Mucosa of descending colon (tissue), 3 donors: ENCODE measurements around the gene ERC2. TPM values are rescaled to one million over a fixed set of nuclear protein-coding genes. Genes with fewer than 3 reads are reported as not detected.

ENCODE experiments used
- ATAC-seq: fragments of 200-7000 bp; cut with Tn5 transposase; one replicate; pipeline ENCODE4 v1.9.1; 2020; ENCODE audit warnings: mild to moderate bottlenecking, moderate library complexity
- DNase-seq, 3 donors: peaks; one replicate each; pipeline ENCODE4 v3.0.0-alpha.2; 2020
- H3K36me3 ChIP-seq: fragments of 200-600 bp; one replicate; pipeline ENCODE4 v1.8.0; 2021; ENCODE audit warnings: low read depth, mild to moderate bottlenecking
- H3K4me1 ChIP-seq: fragments of 200-600 bp; one replicate; pipeline ENCODE4 v1.8.0; 2021; ENCODE audit warnings: low read depth, mild to moderate bottlenecking
- H3K4me3 ChIP-seq: fragments of 200-600 bp; one replicate; pipeline ENCODE4 v1.8.0; 2021; ENCODE audit warnings: mild to moderate bottlenecking
- H3K9me3 ChIP-seq: fragments of 200-600 bp; one replicate; pipeline ENCODE4 v1.8.0; 2021; ENCODE audit warnings: mild to moderate bottlenecking
- CTCF ChIP-seq: fragments of 200-600 bp; IDR thresholded peaks from one replicate; pipeline ENCODE4 v1.8.0; 2022; ENCODE audit warnings: antibody characterized with exemption, mild to moderate bottlenecking
- intact Hi-C, 2 donors: fragments of 100-400 bp; cut with DNase I in 1 of 2; cut with micrococcal nuclease in 1 of 2; formaldehyde crosslinking; loops; one replicate each; pipeline versions ENCODE4 v1.11.0 to v1.11.1; 2022; cut with DNase I, micrococcal nuclease
- total RNA-seq, 3 donors: library from RNA; stranded (reverse); fragmentation: NEBNext Ultra II Directional in 2 of 3; extraction: Animal tissue kit (Norgen Biotek cat#: 25700) in 2 of 3; gene quantifications; one replicate each; pipeline versions ENCODE4 v1.2.1 to v1.2.4, GENCODE V29; 2021 to 2023
- donor health status: DM: no; HTN: no; CAD: no; lungs with moderate emphysema.
- donor health status: DM: no; HTN: no; CAD: no.
- donor health status: DM: no; HTN: yes; CAD: no.

ERC2 gene
- total RNA-seq, 3 donors from 2014 or later = 0.06 to 1.8 (median 0.43) TPM

- DNase-seq (no peak), ATAC-seq (no peak)
- no peaks in the 10 kb centered on the region for H3K9me3 ChIP-seq
- H3K36me3 ChIP-seq = no peaks in the 10 kb centered on the region
- H3K4me3 ChIP-seq = no peak overlapping the region
- intact Hi-C loops = no loop called here
- no peak for TF ChIP-seq CTCF
- H3K4me1 ChIP-seq = no peaks in the 10 kb centered on the region
These were observed 666.6 kb downstream of the ERC2 start for GRCh38 chr3:55801676-55802075.

GRCh38 chr3:55801068-55801467 lies 667.2 kb downstream of the ERC2 start:
- no peak for TF ChIP-seq CTCF
- ATAC-seq = peak; percentile 43
- H3K36me3 ChIP-seq = no peaks in the 10 kb centered on the region
- intact Hi-C loops = no loop called here
- no peaks in the 10 kb centered on the region for H3K4me1 ChIP-seq
- no peaks in the 10 kb centered on the region for H3K9me3 ChIP-seq
- no peak for DNase-seq
- no peak overlapping the region for H3K4me3 ChIP-seq

GRCh38 chr3:55797775-55798174 lies 670.5 kb downstream of the ERC2 start:
- H3K36me3 ChIP-seq = no peaks in the 10 kb centered on the region
- no peaks in the 10 kb centered on the region for H3K9me3 ChIP-seq
- TF ChIP-seq CTCF = no peak
- no peak for DNase-seq
- intact Hi-C loops = no loop called here
- no peaks in the 10 kb centered on the region for H3K4me1 ChIP-seq
- H3K4me3 ChIP-seq = no peak overlapping the region
- ATAC-seq = no peak

GRCh38 chr3:55797084-55797483 lies 671.2 kb downstream of the ERC2 start:
- H3K4me1 ChIP-seq = no peaks in the 10 kb centered on the region
- DNase-seq = no peak
- no peaks in the 10 kb centered on the region for H3K9me3 ChIP-seq
- ATAC-seq = no peak
- H3K4me3 ChIP-seq = no peak overlapping the region
- TF ChIP-seq CTCF = no peak
- intact Hi-C loops = no loop called here
- no peaks in the 10 kb centered on the region for H3K36me3 ChIP-seq

GRCh38 chr3:55796533-55796932 lies 671.7 kb downstream of the ERC2 start:
- intact Hi-C loops = no loop called here
- H3K4me1 ChIP-seq = no peaks in the 10 kb centered on the region
- ATAC-seq = no peak
- no peak overlapping the region for H3K4me3 ChIP-seq
- H3K9me3 ChIP-seq = no peaks in the 10 kb centered on the region
- H3K36me3 ChIP-seq = no peaks in the 10 kb centered on the region
- DNase-seq = peak in 2 of 3 donors; percentile 15 to 23
- no peak for TF ChIP-seq CTCF

- Histone ChIP-seq H3K36me3 (no peaks in the 10 kb centered on the region), H3K4me1 (no peaks in the 10 kb centered on the region), H3K4me3 (no peak overlapping the region), H3K9me3 (no peaks in the 10 kb centered on the region)
- intact Hi-C loops = no loop called here
- no peak for DNase-seq
- no peak for TF ChIP-seq CTCF
- peak; percentile 26 for ATAC-seq
These were observed 672.5 kb downstream of the ERC2 start for GRCh38 chr3:55795746-55796145.
